NCI-H146 (cell line): Measurements from ENCODE around the gene PALD1.

Experiments used
- DNase-seq: peaks from one replicate; lab custom pipeline; 2025; lab: John Stamatoyannopoulos, UW

PALD1 gene

DNA sequence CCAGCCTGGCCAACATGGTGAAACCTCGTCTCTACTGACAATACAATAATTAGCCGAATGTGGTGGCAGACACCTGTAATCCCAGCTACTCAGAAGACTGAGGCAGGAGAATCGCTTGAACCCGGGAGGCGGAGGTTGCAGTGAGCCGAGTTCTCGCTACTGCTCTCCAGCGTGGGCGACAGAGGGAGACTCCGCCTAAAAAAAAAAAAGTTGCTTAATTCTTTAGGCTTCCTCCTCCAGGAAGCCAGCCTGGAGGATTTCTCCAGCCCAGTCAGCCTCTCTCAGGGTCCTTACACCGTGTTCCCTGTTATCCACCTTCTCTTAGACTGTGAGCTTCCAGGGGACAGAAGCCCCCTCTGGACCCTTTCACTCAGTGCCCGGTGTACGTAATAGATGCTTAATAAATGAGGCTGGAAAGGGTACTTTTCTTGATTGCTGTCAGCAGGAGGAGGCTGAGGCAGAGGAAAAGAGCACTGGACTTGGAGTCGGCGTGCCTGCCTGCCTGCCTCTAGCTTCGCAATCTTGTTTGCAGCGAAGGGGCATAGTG, 20.7 kb upstream of the PALD1 start:
- DNase-seq, result no peak

DNA sequence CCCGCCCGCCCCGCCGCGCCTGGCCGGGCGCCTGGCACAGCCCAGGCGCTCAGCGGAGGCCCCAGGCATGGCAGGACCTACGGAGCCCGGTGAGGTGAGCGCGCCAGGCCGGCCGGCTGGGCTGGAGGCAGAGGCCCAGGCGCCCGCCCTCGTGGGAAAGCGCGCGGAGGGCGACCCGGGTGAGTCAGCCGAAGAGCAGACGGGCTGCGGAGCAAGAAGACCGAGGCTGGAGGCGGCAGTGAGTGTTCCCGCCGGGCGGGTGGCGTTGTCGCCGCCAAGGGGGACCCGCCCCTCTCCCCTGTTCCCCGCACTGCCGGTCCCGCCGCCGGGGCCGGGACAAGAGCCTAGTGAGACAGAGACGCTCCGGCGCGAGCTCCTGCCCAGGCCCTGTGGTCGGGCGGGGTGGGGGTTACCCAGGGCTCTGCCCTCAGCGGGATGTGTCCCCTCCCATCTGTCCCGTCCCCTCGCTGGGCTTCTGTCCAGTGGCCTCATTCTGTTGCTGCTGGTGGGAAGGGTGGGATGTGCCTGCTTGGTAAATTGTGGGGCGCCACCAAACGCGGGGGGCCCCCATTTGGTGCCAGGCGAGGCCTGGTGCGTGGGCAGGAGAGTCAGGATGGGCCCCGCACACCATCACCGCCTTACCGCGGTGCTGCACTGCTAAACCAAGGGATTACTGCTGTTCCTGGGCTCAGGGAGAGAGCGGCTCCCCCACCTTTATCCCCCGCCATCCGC, 20.1 kb upstream of the PALD1 start:
- peak; percentile 64 for DNase-seq

DNA sequence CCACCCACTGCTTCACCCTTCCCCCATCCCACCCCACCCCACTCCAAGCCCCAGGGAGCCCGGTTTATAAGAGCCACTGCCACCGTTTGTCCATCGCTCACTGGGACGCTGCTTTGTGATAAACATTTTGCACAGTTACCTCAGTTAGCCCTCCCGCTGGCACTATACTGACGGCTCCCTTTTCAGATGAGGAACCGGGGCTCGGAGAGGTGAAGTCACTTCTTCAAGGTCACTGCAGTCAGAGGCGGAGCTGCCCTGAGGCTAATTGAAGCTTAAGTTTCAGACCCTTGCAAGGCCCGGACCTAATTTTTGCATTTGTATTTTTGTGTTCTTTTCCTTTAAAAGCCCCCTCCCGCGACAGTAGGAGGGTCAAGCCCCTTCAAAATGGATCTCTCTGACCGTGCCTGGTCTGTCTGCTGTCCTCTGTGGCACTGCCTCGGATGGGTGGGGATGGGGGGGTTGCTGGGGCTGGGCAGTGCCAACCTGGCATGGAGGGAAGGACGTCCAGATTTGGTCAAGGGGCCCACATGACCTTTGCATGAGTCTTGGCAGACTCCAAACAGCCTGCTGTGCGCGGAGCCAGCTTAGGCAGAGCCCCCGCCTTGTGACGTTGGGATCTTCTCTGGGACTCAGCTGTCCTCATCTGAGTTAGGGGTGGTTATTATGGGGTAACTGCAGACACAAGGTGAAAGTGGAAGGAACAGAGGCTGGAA, 19.4 kb upstream of the PALD1 start:
- DNase-seq, result peak; percentile 17

DNA sequence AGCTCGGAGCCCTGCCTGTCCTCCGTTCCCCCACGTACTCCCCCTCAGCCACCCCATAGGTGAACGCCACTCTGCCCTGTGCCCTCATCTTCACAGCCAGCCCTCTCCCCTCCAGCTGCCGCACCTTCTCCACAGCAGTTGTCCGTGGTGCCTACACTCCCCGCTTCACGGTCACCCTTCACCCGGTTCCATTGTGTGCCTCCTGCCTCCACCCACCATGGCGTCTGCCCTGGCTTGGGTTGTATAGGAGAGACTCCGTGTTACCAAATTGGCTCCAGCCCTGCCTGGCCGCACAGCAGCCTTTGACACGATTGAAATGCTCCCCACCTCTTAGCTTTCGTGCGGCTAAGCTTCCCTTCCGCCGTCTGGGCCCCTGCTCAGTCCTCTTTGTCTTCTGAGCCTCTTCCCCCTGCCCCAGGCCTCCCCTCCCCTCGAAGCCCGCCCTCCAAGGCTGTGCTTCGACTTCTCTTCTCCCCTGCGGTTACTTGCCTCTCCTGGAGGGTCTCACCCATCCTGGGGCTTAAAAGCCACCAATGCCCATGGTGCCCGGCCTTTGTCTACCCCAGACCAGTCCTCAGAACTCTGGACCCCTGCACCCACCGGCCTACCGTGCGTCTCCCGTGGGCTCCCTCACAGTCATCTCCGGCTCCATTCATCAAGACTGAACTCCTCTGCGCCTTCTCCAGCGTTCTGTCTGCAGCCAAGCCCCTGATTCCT, 18.6 kb upstream of the PALD1 start:
- no peak for DNase-seq

DNA sequence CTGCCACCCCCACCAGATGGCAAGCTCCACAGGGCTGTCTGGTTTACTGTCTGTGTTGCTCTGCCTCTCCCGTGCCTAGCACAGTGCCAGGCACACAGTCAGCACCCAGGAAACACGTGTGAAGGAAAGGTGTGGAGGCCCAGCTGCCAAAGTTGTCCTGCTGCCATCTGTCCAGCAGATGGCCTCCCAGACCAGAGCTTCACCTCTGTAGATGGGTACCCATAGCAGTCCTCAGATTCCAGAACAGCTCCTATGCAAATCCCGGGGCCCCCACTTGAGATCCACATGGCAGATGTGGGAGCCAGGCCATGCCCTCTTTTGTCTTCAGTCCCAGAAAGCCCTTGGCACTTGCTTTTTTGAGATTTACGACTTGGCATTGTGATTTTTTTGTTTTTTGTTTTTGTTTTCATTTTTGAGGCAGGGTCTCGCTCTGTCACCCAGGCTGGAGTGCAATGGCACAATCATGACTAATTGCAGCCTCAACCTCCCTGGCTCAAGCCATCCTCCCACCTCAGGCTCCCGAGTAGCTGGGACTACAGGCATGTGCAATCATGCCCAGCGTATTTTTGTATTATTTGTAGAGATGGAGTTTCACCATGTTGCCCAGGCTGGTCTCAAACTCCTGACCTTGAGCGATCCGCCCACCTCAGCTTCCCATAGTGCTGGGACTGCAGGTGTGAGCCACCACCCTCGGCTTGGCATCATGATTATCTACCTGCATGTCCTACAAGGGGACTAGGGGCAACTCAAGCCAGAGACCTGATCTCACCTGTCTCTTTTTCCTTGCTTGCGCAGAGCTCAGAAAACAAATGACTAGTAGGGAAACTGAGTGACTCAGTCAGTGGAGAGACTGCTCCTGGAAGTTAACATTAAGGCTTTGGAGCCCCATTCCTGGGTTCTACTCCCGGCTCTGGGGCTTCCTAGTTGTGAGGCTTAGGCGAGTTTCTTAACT, 16.9 kb upstream of the PALD1 start:
- peak; percentile 57 for DNase-seq

DNA sequence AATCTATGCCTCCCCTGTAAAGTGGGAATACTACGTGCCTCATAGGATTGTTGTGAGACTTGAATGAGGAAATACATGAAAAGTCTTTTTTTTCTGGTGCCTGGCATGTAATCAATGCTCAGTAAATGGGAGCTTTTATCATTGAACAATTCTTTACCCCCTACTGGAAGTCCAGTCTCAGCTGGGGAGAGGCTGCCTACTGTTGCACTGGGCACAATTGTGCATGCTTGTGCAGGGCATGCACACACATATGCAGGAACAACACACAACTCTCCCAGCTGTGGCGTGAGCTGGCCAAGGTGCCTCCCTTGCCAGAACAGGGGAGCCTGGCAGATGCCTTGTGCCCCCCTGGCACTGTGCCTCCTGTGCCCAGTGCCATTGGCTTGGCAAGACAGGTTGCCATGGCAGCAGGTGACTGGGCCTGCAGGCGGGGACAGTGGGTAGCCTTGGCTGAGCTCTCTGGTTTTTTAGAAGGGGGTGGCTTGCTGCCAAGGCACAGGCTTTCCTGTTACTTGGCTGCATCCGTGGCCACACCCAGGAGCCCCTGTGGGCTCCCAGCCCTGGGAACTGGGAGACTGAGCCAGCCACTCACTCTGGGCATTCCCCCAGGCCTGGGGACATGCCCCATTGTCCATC, 16.1 kb upstream of the PALD1 start:
- no peak for DNase-seq

DNA sequence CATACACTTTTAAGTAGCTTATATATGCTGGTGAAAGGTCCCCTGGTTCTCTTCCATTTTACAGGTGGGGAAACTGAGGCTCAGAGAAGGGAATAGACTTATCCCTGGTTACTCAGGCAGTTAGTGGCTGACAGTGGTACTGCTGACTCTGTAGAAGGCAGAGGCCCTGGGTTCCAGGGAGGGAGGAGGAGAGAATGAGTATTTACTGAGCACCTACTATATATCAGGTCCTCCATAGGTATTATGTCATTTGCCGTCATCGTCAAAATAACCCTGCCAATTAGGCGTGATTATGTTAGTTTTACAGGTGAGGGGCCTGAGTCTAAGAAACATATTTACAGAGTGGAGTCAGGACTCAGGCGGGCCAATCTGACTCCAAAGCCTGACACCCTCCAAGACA, 13.3 kb upstream of the PALD1 start:
- no peak for DNase-seq

DNA sequence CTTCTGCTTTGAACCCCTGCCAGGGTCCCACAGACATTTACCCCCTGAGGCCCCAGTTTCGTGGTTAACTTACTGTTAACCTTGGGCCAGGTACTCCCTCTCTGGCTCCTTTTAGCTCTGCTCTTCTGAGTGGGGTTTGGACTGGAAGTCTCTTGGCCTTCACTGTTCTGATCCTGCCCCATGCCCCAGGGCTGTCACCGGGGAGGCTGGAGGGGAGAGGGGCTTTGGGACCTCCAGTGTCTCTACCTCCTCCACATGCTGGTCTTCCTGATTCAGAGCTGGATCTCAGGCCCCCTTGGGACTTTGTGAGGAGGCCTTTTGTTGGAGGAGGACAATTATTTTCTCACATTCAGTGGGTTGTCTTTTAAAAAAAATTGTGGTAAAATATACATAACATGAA, 12.7 kb upstream of the PALD1 start:
- no peak for DNase-seq

DNA sequence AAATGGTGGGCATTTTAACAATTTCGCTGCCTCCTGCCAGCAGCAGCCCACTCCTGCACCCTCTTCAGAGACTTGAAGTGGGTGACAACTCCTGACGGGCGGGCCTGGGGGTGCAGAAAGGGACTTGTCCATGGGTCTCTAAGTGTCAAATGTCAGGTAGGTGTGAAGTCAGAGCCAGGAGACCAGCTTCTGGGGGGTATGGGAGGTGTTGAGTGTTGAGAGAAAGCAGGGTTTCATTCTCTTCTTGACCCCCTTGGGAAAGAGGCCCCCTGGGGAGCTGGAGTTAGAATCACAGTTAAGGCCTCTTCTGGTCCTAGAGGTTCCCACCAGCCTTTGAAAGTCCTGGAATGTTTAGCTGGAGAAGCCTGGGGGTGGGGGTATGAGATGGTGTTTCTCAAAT, 11.6 kb upstream of the PALD1 start:
- DNase-seq, result no peak

DNA sequence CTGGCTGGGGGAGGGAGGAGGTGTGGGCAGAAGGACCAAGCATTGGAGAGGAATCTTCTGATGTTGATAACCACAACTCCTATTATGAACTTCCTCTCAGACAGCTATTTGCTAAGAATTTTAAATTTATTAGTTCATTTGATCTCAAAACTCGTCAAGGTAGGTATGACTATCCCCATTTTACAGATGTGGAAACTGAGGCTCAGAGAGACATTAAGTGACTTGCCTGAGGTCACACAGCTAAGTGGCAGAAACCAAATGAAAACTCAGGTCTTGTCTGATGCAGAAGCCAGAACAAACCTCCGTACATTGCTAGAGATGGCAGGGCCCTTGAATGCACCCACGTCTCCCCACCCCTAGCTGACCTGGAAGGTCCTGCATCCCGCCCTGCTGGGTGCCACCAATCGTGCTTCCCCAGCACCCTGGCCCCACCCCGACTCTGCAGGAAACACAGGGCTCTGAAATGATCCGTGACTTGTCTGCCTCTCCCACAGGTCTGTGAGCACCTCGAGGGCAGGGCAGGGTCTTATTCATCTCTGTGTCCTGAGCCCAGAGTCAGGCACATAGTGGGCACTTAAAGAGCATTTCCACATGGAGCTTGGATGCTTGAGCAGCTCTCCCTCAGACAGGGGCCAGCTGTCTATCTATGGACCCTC, 5.6 kb upstream of the PALD1 start:
- no peak for DNase-seq

DNA sequence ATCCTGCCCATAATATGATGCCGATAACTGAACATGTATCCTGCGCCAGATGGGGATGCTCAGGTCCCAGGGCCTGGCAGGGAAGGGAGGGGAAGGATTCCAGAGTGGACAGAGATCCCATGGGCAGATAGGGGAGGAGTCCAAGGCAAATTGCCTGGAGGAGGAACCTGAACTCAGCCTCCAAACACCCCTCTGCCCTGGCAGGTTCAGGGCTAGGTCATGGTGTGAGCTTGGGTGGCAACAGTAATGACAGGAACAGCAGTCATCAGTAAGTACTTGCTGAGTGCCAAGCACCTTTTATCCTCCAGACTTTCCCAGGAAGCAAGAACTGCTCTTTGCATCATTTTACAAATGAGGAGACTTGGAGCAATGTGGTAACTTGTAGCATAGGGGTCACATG, 3.8 kb upstream of the PALD1 start:
- DNase-seq, result no peak

DNA sequence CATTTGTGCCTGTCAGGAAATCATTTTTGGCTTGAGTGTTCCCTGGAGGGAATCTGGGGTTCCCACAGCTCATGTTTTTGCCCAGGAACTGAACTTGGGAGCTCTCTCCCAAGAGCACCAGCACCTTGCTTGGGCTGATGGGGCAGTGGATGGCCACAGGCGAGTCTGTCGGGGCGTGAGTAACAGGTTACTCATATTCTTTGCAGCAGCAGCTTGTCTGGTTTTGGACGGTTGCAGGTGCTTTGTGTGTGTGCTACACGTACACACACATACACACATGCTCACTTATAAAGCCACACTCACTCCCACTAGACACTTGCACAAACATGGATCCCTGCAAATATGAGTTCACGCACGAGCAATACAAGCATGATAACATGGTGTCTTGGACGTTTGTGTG, 2.9 kb upstream of the PALD1 start:
- no peak for DNase-seq

DNA sequence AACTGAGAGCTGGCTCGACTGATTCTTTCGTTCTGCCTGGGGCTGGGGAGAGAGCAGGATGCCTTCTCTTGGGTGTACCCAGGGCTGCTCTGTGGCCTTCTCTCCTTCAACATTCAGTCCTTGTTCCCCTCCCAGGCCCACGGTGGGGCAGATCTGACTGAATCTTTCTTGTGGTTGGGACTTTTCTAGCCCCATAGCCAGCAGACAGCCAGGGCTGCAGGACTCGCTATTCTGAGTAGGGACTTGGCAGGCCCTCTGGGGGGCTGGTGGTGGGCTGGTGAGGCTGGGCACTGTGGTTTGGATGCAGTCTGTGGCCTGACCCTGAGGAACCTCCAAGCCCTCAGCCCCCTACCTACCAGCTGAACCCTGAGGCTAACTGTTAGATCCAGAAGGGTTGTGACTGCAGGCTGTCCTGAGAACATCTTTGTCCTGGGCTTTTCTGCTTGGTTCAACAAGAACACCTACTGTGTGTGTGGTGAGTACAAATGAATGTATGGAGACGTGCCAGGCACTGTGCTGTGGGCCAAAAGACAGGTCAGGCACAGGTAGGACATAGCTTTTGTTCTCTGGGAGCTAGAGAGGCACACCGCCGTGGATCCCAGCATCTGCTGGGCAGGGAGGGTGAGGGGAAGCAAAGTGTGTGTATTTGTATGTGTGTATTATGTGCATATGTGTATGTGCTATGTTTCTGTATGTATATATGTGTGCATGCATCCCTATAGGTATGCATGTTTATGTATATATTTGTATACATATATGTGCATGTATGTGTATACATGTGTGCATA, 2.1 kb upstream of the PALD1 start:
- DNase-seq, result no peak

DNA sequence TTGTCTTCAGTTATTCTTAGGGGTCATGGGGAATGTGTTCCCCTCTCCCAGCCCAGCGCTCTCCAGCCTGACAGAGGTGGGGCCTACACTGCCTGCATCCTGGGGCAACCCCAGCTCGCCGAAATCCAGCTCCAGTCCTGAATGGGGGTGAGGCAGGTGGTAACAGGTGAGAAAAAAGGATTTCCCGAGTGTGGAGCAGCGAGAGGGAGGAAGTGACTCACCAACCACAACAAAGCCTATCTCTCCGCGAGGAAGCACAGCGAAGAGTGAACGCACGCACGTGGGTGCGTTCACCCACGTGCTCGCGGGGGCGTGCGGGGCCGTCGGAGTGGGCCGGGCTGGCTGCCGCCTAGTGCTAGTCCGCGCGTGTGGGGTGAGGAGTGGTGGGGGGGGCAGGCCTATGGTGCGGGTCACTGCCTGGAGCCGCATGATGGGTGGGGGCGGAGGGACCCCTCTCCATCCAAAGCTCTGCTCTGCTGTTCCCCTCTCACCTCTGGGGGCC, 855 bp upstream of the PALD1 start:
- peak; percentile 61 for DNase-seq

DNA sequence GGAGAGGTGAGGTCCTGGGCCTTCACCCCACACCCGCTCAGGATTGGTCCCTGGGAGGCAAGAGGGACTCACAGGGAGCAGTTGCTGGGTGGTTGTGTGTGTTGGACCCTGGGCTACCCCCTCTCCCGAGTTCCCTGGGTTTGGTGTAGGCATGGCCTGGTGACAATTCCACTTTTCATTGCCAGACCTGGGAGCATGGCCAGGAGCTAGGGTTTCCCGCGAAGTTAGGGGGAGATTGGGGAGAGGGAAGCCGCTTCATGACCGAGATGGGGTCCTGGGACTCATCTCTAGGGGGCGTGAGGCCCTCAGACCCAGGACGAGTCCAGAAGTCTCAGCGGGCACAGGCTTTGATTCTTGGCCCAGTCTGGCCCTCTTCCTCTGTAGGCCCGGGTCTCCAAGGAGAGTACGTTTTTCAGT, 606 bp downstream of the PALD1 start:
- no peak for DNase-seq

DNA sequence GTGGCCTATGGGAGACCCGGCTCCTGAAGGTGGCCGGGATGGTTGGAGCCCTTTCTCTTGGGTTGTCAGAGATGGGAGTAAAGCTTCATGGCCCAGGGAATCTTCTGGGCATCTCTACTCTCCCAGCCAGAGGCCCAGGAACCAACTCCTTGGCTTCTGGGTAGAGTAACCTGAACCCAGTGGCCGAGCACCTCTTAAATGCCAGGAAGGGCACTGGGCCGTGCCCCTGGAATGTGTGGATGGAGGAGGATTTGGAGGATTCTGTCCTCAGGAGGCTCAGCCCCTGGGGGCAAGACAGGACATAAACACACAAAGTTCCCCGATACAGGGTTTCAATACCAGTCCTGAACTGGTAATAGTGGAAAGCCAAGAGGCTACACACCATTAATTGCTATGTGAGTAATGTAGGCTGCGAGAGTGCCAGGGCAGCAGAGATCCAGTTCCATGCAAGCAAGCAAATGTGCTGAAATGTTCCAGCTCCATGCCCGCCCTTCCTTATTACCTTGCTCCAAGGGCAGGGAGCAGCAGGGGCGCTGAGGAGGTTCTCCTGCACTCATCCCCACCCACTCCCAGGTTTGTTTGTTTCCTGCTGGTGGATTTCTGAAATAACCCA, 1.2 kb downstream of the PALD1 start:
- DNase-seq, result no peak

DNA sequence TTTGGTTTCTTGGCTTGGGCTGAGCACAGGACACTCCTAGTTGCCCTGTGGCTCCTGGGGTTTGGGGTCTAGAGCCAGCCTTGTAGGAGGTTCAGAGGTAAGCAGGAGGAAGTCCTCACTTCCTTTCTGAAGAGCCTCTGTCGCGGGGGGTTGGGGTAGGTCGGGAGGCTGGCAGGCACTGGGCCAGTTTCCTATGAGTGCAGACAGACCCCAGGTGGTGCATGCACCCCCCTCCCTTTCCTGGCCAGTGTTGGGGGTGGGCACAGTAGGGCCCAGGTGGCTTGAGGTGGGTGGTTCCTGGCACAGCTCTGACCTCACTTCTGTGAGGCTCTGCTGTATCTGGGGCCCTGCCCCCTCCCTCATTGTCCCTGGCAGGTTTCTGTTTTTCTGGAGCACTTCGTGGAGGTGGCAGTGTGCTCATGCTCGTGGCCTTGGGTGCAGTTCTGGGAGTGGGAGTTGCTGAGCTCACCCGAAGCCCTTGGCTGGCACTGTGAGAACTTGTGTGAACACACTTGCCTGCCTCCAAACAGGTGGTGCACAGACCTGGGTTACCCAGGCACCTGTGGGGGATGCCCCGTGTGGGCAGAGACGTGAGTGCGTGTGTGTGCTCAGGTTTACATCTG, 1.8 kb downstream of the PALD1 start:
- DNase-seq, result no peak

DNA sequence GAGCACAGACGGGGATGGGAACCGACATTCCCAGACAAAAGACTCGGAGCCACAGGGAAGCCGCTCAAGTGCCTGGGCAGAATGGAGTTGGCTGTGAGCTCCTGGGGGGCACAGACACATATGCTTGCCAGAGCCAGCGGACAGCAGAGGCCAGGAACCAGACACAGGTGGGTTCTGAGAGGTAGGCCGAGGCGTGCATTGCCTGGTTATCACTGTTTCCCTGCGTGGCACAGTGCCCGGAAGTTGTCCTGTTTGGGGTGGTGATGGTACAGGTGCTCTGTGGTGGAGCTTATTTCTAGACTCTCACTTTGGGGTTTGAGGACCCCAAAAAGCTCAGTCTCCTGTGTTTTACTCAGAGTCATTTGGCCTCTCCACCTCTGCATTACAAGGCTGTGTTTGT, 2.5 kb downstream of the PALD1 start:
- no peak for DNase-seq
